Neural cell (in vitro differentiated cells): ENCODE data around the gene PTGER3. TPM values are rescaled to one million over a fixed set of nuclear protein-coding genes. Genes with fewer than 3 reads are reported as not detected.
A peak's percentile ranks its signal among the peaks of the same experiment; 100 is the strongest.

Experiments
- H2AFZ ChIP-seq: fragments of 200-600, 300-800 bp; sonication (generic), shearing (Covaris generic); 2 replicates; pipeline ENCODE4 v1.6.0; 2014; ENCODE audit warnings: low read depth, mild to moderate bottlenecking, antibody characterized with exemption, low read length, moderate library complexity
- H3F3A ChIP-seq: fragments of 200-600 bp; shearing (Covaris generic); 2 replicates; pipeline ENCODE4 v1.6.1; 2016; ENCODE audit warnings: mild to moderate bottlenecking, moderate library complexity, mixed read lengths, antibody characterized with exemption, low read length; ENCODE audit not compliant: insufficient read depth, poor library complexity, severe bottlenecking
- H3K27ac ChIP-seq: fragments of 200-600, 300-800 bp; sonication (generic), shearing (Covaris generic); 2 replicates; pipeline ENCODE4 v1.5.1; 2014; ENCODE audit warnings: mild to moderate bottlenecking, low read length, moderate library complexity
- H3K27me3 ChIP-seq: fragments of 300-800, 200-600 bp; sonication (generic), shearing (Covaris generic); 2 replicates; pipeline ENCODE4 v1.6.0; 2014; ENCODE audit warnings: mild to moderate bottlenecking, low read depth, low read length, moderate library complexity; ENCODE audit not compliant: insufficient read depth
- H3K36me3 ChIP-seq: fragments of 300-800, 200-600 bp; sonication (generic), shearing (Covaris generic); 2 replicates; pipeline ENCODE4 v1.5.1; 2014; ENCODE audit warnings: mild to moderate bottlenecking, antibody characterized with exemption, low read length, moderate library complexity; ENCODE audit not compliant: insufficient read depth
- H3K4me2 ChIP-seq: fragments of 300-800, 200-600 bp; sonication (generic), shearing (Covaris generic); 2 replicates; pipeline ENCODE4 v1.6.0; 2014; ENCODE audit warnings: mild to moderate bottlenecking, low read length
- H3K4me3 ChIP-seq: fragments of 300-800, 200-600 bp; sonication (generic), shearing (Covaris generic); 2 replicates; pipeline ENCODE4 v1.5.1; 2014; ENCODE audit warnings: mild to moderate bottlenecking, low read length, moderate library complexity
- H3K79me2 ChIP-seq: fragments of 200-600 bp; shearing (Covaris generic); replicated peaks from 2 replicates; pipeline ENCODE4 v1.6.0; 2014; ENCODE audit warnings: mild to moderate bottlenecking, low read length, moderate library complexity; ENCODE audit not compliant: insufficient read depth
- H3K9ac ChIP-seq: fragments of 300-800, 200-600 bp; sonication (generic), shearing (Covaris generic); 2 replicates; pipeline ENCODE4 v1.6.1; 2016; ENCODE audit warnings: mild to moderate bottlenecking, low read length, mixed read lengths
- H3K9me2 ChIP-seq: fragments of 200-600 bp; shearing (Covaris generic); 2 replicates; pipeline ENCODE4 v1.6.1; 2016; ENCODE audit warnings: mild to moderate bottlenecking, low read length, mixed read lengths; ENCODE audit not compliant: insufficient read depth
- H3K9me3 ChIP-seq: fragments of 200-600, 300-800 bp; sonication (generic), shearing (Covaris generic); 2 replicates; pipeline ENCODE4 v1.6.1; 2016; ENCODE audit warnings: mild to moderate bottlenecking, mixed run types, low read length, moderate library complexity, mixed read lengths
- H4K20me1 ChIP-seq: fragments of 200-600 bp; shearing (Covaris generic); 2 replicates; pipeline ENCODE4 v1.6.1; 2016; ENCODE audit warnings: mild to moderate bottlenecking, mixed run types; ENCODE audit not compliant: insufficient read depth
- CTCF ChIP-seq: fragments of 450-650 bp; IDR thresholded peaks from 2 replicates; pipeline ENCODE4 v1.5.1; 2014; ENCODE audit warnings: antibody characterized with exemption, mild to moderate bottlenecking, moderate library complexity; ENCODE audit not compliant: poor library complexity, severe bottlenecking
- EP300 ChIP-seq: fragments of 450-650 bp; conservative IDR thresholded peaks from 2 replicates; pipeline ENCODE4 v1.6.1; 2014; ENCODE audit warnings: antibody characterized with exemption, mild to moderate bottlenecking, moderate library complexity; ENCODE audit not compliant: poor library complexity, severe bottlenecking
- EZH2 ChIP-seq: fragments of 200-600, 300-800 bp; shearing (Covaris generic), sonication (generic); IDR thresholded peaks from 2 replicates; pipeline ENCODE4 v1.6.1; 2014; ENCODE audit warnings: antibody characterized with exemption, low read length, borderline replicate concordance, mild to moderate bottlenecking; ENCODE audit not compliant: insufficient read depth, poor library complexity, severe bottlenecking
- MXI1 ChIP-seq: fragments of 450-650 bp; conservative IDR thresholded peaks from 2 replicates; pipeline ENCODE4 v1.6.1; 2014; ENCODE audit warnings: antibody characterized with exemption, mild to moderate bottlenecking; ENCODE audit not compliant: poor library complexity, severe bottlenecking
- POLR2AphosphoS5 ChIP-seq: IDR thresholded peaks from 2 replicates; pipeline ENCODE4 v1.6.1; 2012
- RAD21 ChIP-seq: fragments of 450-650 bp; conservative IDR thresholded peaks from 2 replicates; pipeline ENCODE4 v1.6.1; 2014; ENCODE audit warnings: antibody characterized with exemption, mild to moderate bottlenecking, moderate library complexity
- REST ChIP-seq: IDR thresholded peaks from 2 replicates; pipeline ENCODE4 v1.6.1; 2012; ENCODE audit warnings: borderline replicate concordance
- SMC3 ChIP-seq: fragments of 450-650 bp; conservative IDR thresholded peaks from 2 replicates; pipeline ENCODE4 v1.6.1; 2014; ENCODE audit warnings: antibody characterized with exemption, mild to moderate bottlenecking, moderate library complexity; ENCODE audit not compliant: poor library complexity
- TAF1 ChIP-seq: IDR thresholded peaks from 2 replicates; pipeline ENCODE4 v1.6.1; 2012; ENCODE audit warnings: low read depth
- polyA plus RNA-seq: library from polyadenylated mRNA; depleted of rRNA; stranded (reverse); fragments of >200 nt; gene quantifications from 2 replicates; pipeline ENCODE4 v1.2.3, GENCODE V29; 2014

The PTGER3 gene
- polyA plus RNA-seq, 1 donor from 2014 or later, result 1.7 TPM

DNA sequence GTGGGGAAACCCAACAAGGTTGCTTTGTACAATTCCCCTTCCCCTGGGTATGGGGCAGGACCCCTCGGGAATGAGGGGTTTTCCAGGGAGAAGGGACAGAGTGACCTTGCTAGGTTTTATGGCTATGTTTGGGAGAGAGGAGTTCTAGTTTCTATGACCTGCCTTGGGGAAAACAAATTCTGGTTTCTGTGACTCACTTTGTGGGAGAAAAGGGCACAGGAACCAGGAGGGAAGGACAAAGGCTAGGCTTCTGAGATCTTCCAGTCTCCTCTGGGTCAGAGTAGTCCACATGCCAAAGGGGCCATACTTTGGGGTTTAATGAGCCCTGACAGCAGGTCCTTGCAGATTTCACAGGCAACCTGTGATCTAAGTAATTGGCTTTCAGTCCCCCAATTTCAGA lies 5.5 kb upstream of the PTGER3 start:
- no peaks in the 10 kb centered on the region for H3K36me3 ChIP-seq
- H3K27me3 ChIP-seq, result peaks cover 13% of the 10 kb centered on the region
- no peaks in the 10 kb centered on the region for H3K79me2 ChIP-seq
- no peak overlapping the region for H2AFZ ChIP-seq
- H3K9me3 ChIP-seq, result no peaks in the 10 kb centered on the region
- no peaks in the 10 kb centered on the region for H4K20me1 ChIP-seq
- H3K4me2 ChIP-seq, result no peak overlapping the region
- no peak for TF ChIP-seq CTCF
- TF ChIP-seq EP300, result no peak
- no peak for TF ChIP-seq RAD21
- TF ChIP-seq REST, result no peak
- no peak for TF ChIP-seq TAF1
- H3K9me2 ChIP-seq, result no peaks in the 10 kb centered on the region
- no peaks in the 10 kb centered on the region for H3F3A ChIP-seq
- H3K4me3 ChIP-seq, result no peak overlapping the region
- H3K27ac ChIP-seq, result no peak overlapping the region
- no peak overlapping the region for H3K9ac ChIP-seq

GRCh38 chr1:71049951-71050598 lies 2.5 kb upstream of the PTGER3 start:
- Histone ChIP-seq H3F3A (no peaks in the 10 kb centered on the region), H3K9ac (no peak overlapping the region), H3K36me3 (no peaks in the 10 kb centered on the region), H4K20me1 (no peaks in the 10 kb centered on the region), H3K4me3 (no peak overlapping the region), H2AFZ (no peak overlapping the region), H3K9me3 (no peaks in the 10 kb centered on the region), H3K9me2 (no peaks in the 10 kb centered on the region), H3K27ac (no peak overlapping the region), H3K79me2 (no peaks in the 10 kb centered on the region), H3K4me2 (no peak overlapping the region), H3K27me3 (peaks cover 33% of the 10 kb centered on the region)
- TF ChIP-seq POLR2AphosphoS5 (no peak), MXI1 (no peak), TAF1 (no peak), EZH2 (no peak), REST (no peak), RAD21 (peak; percentile 95), EP300 (no peak), CTCF (peak; percentile 93), SMC3 (peak; percentile 92)
